ENCODE measurements around the gene DDN. TPM values are rescaled to one million over a fixed set of nuclear protein-coding genes. Genes with fewer than 3 reads are reported as not detected.

DDN gene
- total and polyA plus RNA-seq, 2 donors (not counting 3 experiments of a cell fraction or from before 2014, with no cell fraction given), result 0.07 to 0.22 TPM

GRCh38 chr12:49020441-49020840, 21.3 kb upstream of the DDN start:
- dilution Hi-C loops (cut with MboI; ENCODE audit: extremely low pct_ligation_motif_present, low sequenced_read_pairs), result no loop called here
- H3K9me3 ChIP-seq (replicated peaks; ENCODE audit: control insufficient read depth, insufficient read depth, low read length), result no peaks in the 10 kb centered on the region
- POLR2A ChIA-PET, result interaction anchor here (1.5 kb wide), 1 partner anchor 13 kb away, joined by 5 read pairs; no protein-coding TSS in a partner anchor

More at GRCh38 chr12:49020441-49020840, 21.3 kb upstream of the DDN start:
- Histone ChIP-seq H3K27ac (ENCODE audit: insufficient read depth, low read depth, low read length) (no peak overlapping the region), H3K4me3 (replicated peaks in 1 of 3; ENCODE audit: insufficient read depth in 1 of 3, low read depth in 1 of 3, low read length in 3 of 3) (no peak overlapping the region), H3K36me3 (ENCODE audit: control insufficient read depth in 2 of 2, extremely low read depth in 1 of 2, insufficient read depth in 2 of 2, low read length in 2 of 2) (peaks cover 12 to 29% of the 10 kb centered on the region in 2 experiments), H3K9me1 (replicated peaks; ENCODE audit: control insufficient read depth, extremely low read depth, insufficient read depth, low read length) (no peaks in the 10 kb centered on the region), H3K27me3 (ENCODE audit: control insufficient read depth in 2 of 2, insufficient read depth in 2 of 2, low read length in 2 of 2) (no peaks in the 10 kb centered on the region), H4K20me1 (replicated peaks; ENCODE audit: control insufficient read depth, extremely low read depth, insufficient read depth, low read length) (no peaks in the 10 kb centered on the region), H3K79me2 (ENCODE audit: control insufficient read depth, insufficient read depth, low read length) (peaks cover 7% of the 10 kb centered on the region), H3K9ac (replicated peaks; ENCODE audit: extremely low read depth, insufficient read depth, low read length) (no peak overlapping the region), H3K4me2 (ENCODE audit: insufficient read depth, low read length) (no peak overlapping the region), H2AFZ (ENCODE audit: low read depth, low read length) (no peak overlapping the region), H3K4me1 (ENCODE audit: control insufficient read depth, extremely low read depth, insufficient read depth, low read length) (peaks cover 16% of the 10 kb centered on the region)
- CTCF ChIA-PET, result interaction anchor here (0.9 to 3.3 kb wide), 12 partner anchors 8 to 168 kb away, joined by 3 to 43 read pairs (median 6); partner anchors contain the start of gene DDN
- no peak for DNase-seq (ENCODE audit: low read depth, low spot score)
- intact Hi-C loops (cut with micrococcal nuclease), result no loop called here
- no TSS peak for BruUV-seq (replicated peaks)
- FAIRE-seq, result no peak
- TF ChIP-seq JUN (IDR thresholded peaks at IDR 0.05; ENCODE audit: borderline replicate concordance, insufficient read depth, insufficient read length, low read depth) (no peak), FOS (IDR thresholded peaks at IDR 0.05; ENCODE audit: borderline replicate concordance, insufficient read depth, low read length) (no peak), POLR2AphosphoS5 (IDR thresholded peaks at IDR 0.05; ENCODE audit: insufficient read depth, low read depth, low read length) (no peak), MAX (IDR thresholded peaks at IDR 0.05; ENCODE audit: insufficient read depth, insufficient read length) (no peak), GATA2 (IDR thresholded peaks at IDR 0.05; ENCODE audit: insufficient read depth, insufficient read length, low read depth, low read length) (no peak), POLR2A (IDR thresholded peaks at IDR 0.05; ENCODE audit: low read depth, low read length) (no peak), EZH2 (IDR thresholded peaks at IDR 0.05; ENCODE audit: borderline replicate concordance, low read depth, low read length, severe bottlenecking) (no peak), MYC (IDR thresholded peaks at IDR 0.05; ENCODE audit: low read depth, low read length) (no peak), CTCF (IDR thresholded peaks at IDR 0.05; ENCODE audit: extremely low read depth in 1 of 2, insufficient read depth in 1 of 2, low read depth in 1 of 2, low read length in 2 of 2) (no peak)

Measured in endothelial cell of umbilical vein (primary cell).